HepG2 (cell line): ENCODE measurements around the gene GAREM1. TPM values are rescaled to one million over a fixed set of nuclear protein-coding genes. Genes with fewer than 3 reads are reported as not detected.
A peak's percentile ranks its signal among the peaks of the same experiment; 100 is the strongest.

Experiments used
- ATAC-seq: fragments of 200-7000 bp; cut with Tn5 transposase; 3 replicates; pipeline ENCODE4 v1.9.1; 2020; ENCODE audit warnings: mild to moderate bottlenecking, moderate library complexity
- BruUV-seq: library from RNA; stranded (reverse); fragments of 400-500 nt; replicated peaks from 2 replicates; lab custom pipeline; 2021; lab: Mats Ljungman, UMichigan
- CTCF ChIA-PET: fragments of 300-600 bp; formaldehyde crosslinking; extraction: SDS; loops from one replicate; lab custom pipeline; 2021; ENCODE audit warnings: low total read pairs, inconsistent platforms, low intra/inter-chr PET ratio; lab: Yijun Ruan, JAX
- POLR2A ChIA-PET: fragments of 350-600 bp; sonication (Branson Sonifier 250); formaldehyde crosslinking; loops from one replicate; lab custom pipeline; 2020; ENCODE audit warnings: antibody characterized with exemption, inconsistent platforms; lab: Yijun Ruan, JAX
- DNase-seq: peaks from one replicate; pipeline ENCODE4 v3.0.0-alpha.2; 2015; ENCODE audit warnings: low spot score
- FAIRE-seq: peaks from 3 replicates; lab custom pipeline; 2011; peaks lifted over from hg19 to GRCh38; lab: Jason Lieb, UNC
- H2AFZ ChIP-seq: one replicate; pipeline ENCODE4 v1.6.1; 2011; ENCODE audit warnings: low read length, inconsistent platforms
- H3K27ac ChIP-seq: fragments of 300-600 bp; 3 replicates; pipeline ENCODE4 v1.8.0; 2011; ENCODE audit warnings: mixed run types, mild to moderate bottlenecking, mixed read lengths, low read length, inconsistent platforms; ENCODE audit not compliant: insufficient read depth; ENCODE audit errors: extremely low read length
- H3K27me3 ChIP-seq, 2 experiments: fragments of 200-600 bp in 1 of 2; 2 replicates in 1 of 2; 3 replicates in 1 of 2; pipeline versions ENCODE4 v1.6.0 to v1.8.0; 2011; ENCODE audit warnings: low read length in 2 of 2, mild to moderate bottlenecking in 2 of 2, moderate library complexity in 2 of 2, inconsistent platforms in 1 of 2; ENCODE audit not compliant: insufficient read depth in 2 of 2, control insufficient read depth in 1 of 2
- H3K36me3 ChIP-seq, 2 experiments: fragments of 200-600 bp in 1 of 2; replicated peaks in 1 of 2; 2 replicates in 1 of 2; 3 replicates in 1 of 2; pipeline versions ENCODE4 v1.5.1 to v1.8.0; 2011; ENCODE audit warnings: low read length in 2 of 2, inconsistent platforms in 1 of 2; ENCODE audit not compliant: insufficient read depth in 2 of 2, control insufficient read depth in 1 of 2
- H3K4me1 ChIP-seq: 2 replicates; pipeline ENCODE4 v1.5.1; 2012; ENCODE audit warnings: low read length, inconsistent platforms; ENCODE audit not compliant: insufficient read depth
- H3K4me2 ChIP-seq: 2 replicates; pipeline ENCODE4 v1.6.0; 2011; ENCODE audit warnings: low read depth, low read length, inconsistent platforms
- H3K4me3 ChIP-seq, 3 experiments: fragments of 200-600 bp in 1 of 3; sonication (generic), shearing (Covaris generic) in 1 of 3; replicated peaks in 1 of 3; 2 replicates each; pipeline ENCODE4 v1.5.1; 2011 to 2016; ENCODE audit warnings: low read length in 3 of 3, inconsistent platforms in 2 of 3, low read depth in 2 of 3, mild to moderate bottlenecking in 2 of 3, control low read depth in 1 of 3, mixed read lengths in 1 of 3; ENCODE audit not compliant: insufficient read depth in 1 of 3
- H3K79me2 ChIP-seq: one replicate; pipeline ENCODE4 v1.6.1; 2011; ENCODE audit warnings: low read length, inconsistent platforms; ENCODE audit not compliant: insufficient read depth
- H3K9ac ChIP-seq: 2 replicates; pipeline ENCODE4 v1.6.0; 2011; ENCODE audit warnings: mild to moderate bottlenecking, low read depth, low read length, inconsistent platforms; ENCODE audit not compliant: insufficient read depth
- H3K9me3 ChIP-seq: 2 replicates; pipeline ENCODE4 v1.5.1; 2012; ENCODE audit warnings: mild to moderate bottlenecking, low read length
- H4K20me1 ChIP-seq: 2 replicates; pipeline ENCODE4 v1.6.0; 2011; ENCODE audit warnings: inconsistent platforms, mild to moderate bottlenecking, low read length, moderate library complexity; ENCODE audit not compliant: insufficient read depth
- RFX1 ChIP-seq: fragments of 450-650 bp; IDR thresholded peaks from 2 replicates; pipeline ENCODE4 v1.6.1; 2017
- SMC3 ChIP-seq: IDR thresholded peaks from 2 replicates; pipeline ENCODE4 v1.6.1; 2011; ENCODE audit warnings: low read length, improper control_type of control experiment
- SRY ChIP-seq: sonication (generic); formaldehyde crosslinking; IDR thresholded peaks from 2 replicates; pipeline ENCODE4 v1.8.0; 2022; ENCODE audit warnings: mild to moderate bottlenecking, missing genetic modification reagents
- ZBTB1 ChIP-seq: sonication (generic); formaldehyde crosslinking; IDR thresholded peaks from 2 replicates; pipeline ENCODE4 v1.4.0; 2020; ENCODE audit warnings: missing genetic modification reagents, borderline replicate concordance
- ZNF782 ChIP-seq: sonication (generic); formaldehyde crosslinking; IDR thresholded peaks from 2 replicates; pipeline ENCODE4 v1.4.0; 2020; ENCODE audit warnings: missing genetic modification reagents, mild to moderate bottlenecking, borderline replicate concordance
- ZSCAN21 ChIP-seq: sonication (generic); formaldehyde crosslinking; IDR thresholded peaks from 2 replicates; pipeline ENCODE4 v1.8.0; 2022; ENCODE audit warnings: mild to moderate bottlenecking, missing genetic modification reagents, moderate library complexity, borderline replicate concordance
- WGBS: methylation state at CpG from one replicate; pipeline ENCODE4 v1.1.6; 2017; ENCODE audit warnings: low lambda C conversion rate; 5-methylcytosine and 5-hydroxymethylcytosine counted together
- in situ Hi-C: cut with HindIII; loops from 2 replicates; pipeline ENCODE4 v1.10.0; 2017; ENCODE audit warnings: low pct_unique_long_range_greater_than_20kb; ENCODE audit not compliant: extremely low pct_ligation_motif_present
- intact Hi-C: fragments of 100-400 bp; cut with micrococcal nuclease; formaldehyde crosslinking; loops from one replicate; pipeline ENCODE4 v1.10.0; 2022; ENCODE audit not compliant: unreplicated experiment
- polyA plus RNA-seq, 8 experiments: library from polyadenylated mRNA; depleted of rRNA in 3 of 8; stranded (reverse) in 7 of 8; unstranded in 1 of 8; fragments of >200 nt; fragmentation: Illumina TruSeq in 4 of 8; extraction: Trizol in 4 of 8; gene quantifications; 2 replicates each; pipeline versions ENCODE4 v1.2.1 to v1.2.3, GENCODE V29; 2011 to 2016; ENCODE audit warnings: low read depth in 4 of 8, missing spikeins in 1 of 8, mixed read lengths in 1 of 8; ENCODE audit not compliant: insufficient read depth in 1 of 8
- total RNA-seq, 5 experiments: library from RNA; depleted of rRNA; stranded (reverse); fragments of >200 nt; fragmentation: Illumina TruSeq; extraction: Trizol; gene quantifications; 2 replicates each; pipeline ENCODE4 v1.2.3, GENCODE V29; 2016; ENCODE audit warnings: low read depth in 1 of 5

GAREM1 gene
- total and polyA plus RNA-seq, 2 of the 13 experiments (the other 11 are each of a cell fraction or from before 2014, with no cell fraction given), result 2.5 to 2.9 TPM

GRCh38 chr18:32315881-32316280, 154.8 kb downstream of the GAREM1 start (continued):
- no peak for TF ChIP-seq ZNF782 (CRISPR knock-in tag)

GRCh38 chr18:32310774-32311173, 159.9 kb downstream of the GAREM1 start:
- no peak for ATAC-seq
- FAIRE-seq, result no peak
- Histone ChIP-seq H3K4me2 (no peak overlapping the region), H3K27me3 (no peaks in the 10 kb centered on the region), H3K4me1 (no peaks in the 10 kb centered on the region), H3K79me2 (no peaks in the 10 kb centered on the region), H3K9ac (no peak overlapping the region), H3K4me3 (no peak overlapping the region), H3K36me3 (no peaks in the 10 kb centered on the region), H2AFZ (no peak overlapping the region), H4K20me1 (no peaks in the 10 kb centered on the region), H3K27ac (no peak overlapping the region), H3K9me3 (no peaks in the 10 kb centered on the region)
- DNase-seq, result no peak
- ChIA-PET POLR2A (no interaction called here), CTCF (no interaction called here)
- no TSS peak for BruUV-seq
- intact Hi-C loops (no loop called here), in situ Hi-C loops (no loop called here)
- WGBS, result 97% methylated on average over 2 of the region's 2 CpGs
- TF ChIP-seq ZSCAN21 (CRISPR knock-in tag) (no peak), ZBTB1 (CRISPR knock-in tag) (no peak), SMC3 (no peak)

DNA sequence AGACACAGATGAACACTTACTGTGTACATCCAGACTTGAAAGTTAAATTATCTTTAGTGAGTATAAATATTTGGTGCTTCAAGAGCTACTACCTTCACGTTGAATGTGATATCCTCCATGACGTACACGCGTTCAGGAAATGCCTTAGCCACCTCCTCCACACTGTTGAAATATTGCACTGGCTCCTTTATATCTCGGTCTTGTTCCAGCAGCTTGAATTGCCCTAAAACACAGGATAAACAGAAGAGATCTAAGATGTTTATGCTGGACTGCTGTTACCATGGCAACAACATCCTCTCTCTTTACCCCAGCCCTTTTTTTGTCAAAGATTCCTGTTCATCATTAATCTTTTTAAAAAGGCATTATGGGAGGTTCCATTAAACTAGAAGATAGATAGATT, 160.6 kb downstream of the GAREM1 start:
- in situ Hi-C loops, result no loop called here
- ChIA-PET CTCF (no interaction called here), POLR2A (no interaction called here)
- BruUV-seq, result no TSS peak
- Histone ChIP-seq H4K20me1 (no peaks in the 10 kb centered on the region), H3K4me1 (no peaks in the 10 kb centered on the region), H3K4me3 (no peak overlapping the region), H3K36me3 (no peaks in the 10 kb centered on the region), H2AFZ (no peak overlapping the region), H3K9ac (no peak overlapping the region), H3K27me3 (no peaks in the 10 kb centered on the region), H3K9me3 (no peaks in the 10 kb centered on the region), H3K27ac (no peak overlapping the region), H3K4me2 (no peak overlapping the region), H3K79me2 (no peaks in the 10 kb centered on the region)
- FAIRE-seq (no peak), DNase-seq (no peak), ATAC-seq (no peak)
- TF ChIP-seq SRY (CRISPR knock-in tag), result no peak
- TF ChIP-seq RFX1, result peak; percentile 30; the same call in 1 of the 2 replicates
- 94% methylated on average over 5 of the region's 5 CpGs for WGBS
- intact Hi-C loops, result no loop called here
